ENCODE data around the gene ASB16. TPM values are rescaled to one million over a fixed set of nuclear protein-coding genes. Genes with fewer than 3 reads are reported as not detected.

Gene ASB16
- polyA plus RNA-seq, 5 donors, result 2.7 to 3.6 (median 2.7) TPM

- DNase-seq, result no peak
Observed at GRCh38 chr17:44207319-44207718, 36.8 kb downstream of the ASB16 start.

- DNase-seq, result no peak
Observed at GRCh38 chr17:44207743-44208142, 37.2 kb downstream of the ASB16 start.

- no peak for DNase-seq
Observed at GRCh38 chr17:44209786-44210341, 39.4 kb downstream of the ASB16 start.

GRCh38 chr17:44210342-44211192 is 40.1 kb downstream of the ASB16 start:
- peak; percentile 79 for DNase-seq

- no peak for DNase-seq
Observed at GRCh38 chr17:44211281-44212265, 41.1 kb downstream of the ASB16 start.

- no peak for DNase-seq
Observed at GRCh38 chr17:44212507-44213402, 42.3 kb downstream of the ASB16 start.

GRCh38 chr17:44213403-44214229 is 43.1 kb downstream of the ASB16 start:
- no peak for DNase-seq

- DNase-seq, result no peak
Observed at GRCh38 chr17:44214230-44214494, 43.7 kb downstream of the ASB16 start.

- DNase-seq, result no peak
Observed at GRCh38 chr17:44214896-44215295, 44.4 kb downstream of the ASB16 start.

GRCh38 chr17:44216173-44216572 is 45.7 kb downstream of the ASB16 start:
- no peak for DNase-seq

- no peak for DNase-seq
Observed at GRCh38 chr17:44216694-44217093, 46.2 kb downstream of the ASB16 start.

- no peak for DNase-seq
Observed at GRCh38 chr17:44217738-44218343, 47.3 kb downstream of the ASB16 start.

- DNase-seq, result peak; percentile 93 to 94
Observed at GRCh38 chr17:44218344-44219107, 48.0 kb downstream of the ASB16 start.

- peak; percentile 62 to 67 for DNase-seq
Observed at GRCh38 chr17:44219108-44219615, 48.7 kb downstream of the ASB16 start.

- DNase-seq, result peak; percentile 71 to 75
Observed at GRCh38 chr17:44219616-44220212, 49.2 kb downstream of the ASB16 start, which contains the start of gene UBTF. Gene UBTF (minus strand): TSS chr17:44219675. CDS start chr17:44218229, 1,446 bp downstream.

- DNase-seq, result peak; percentile 37 to 61
Observed at GRCh38 chr17:44220213-44221083, 49.9 kb downstream of the ASB16 start.

Data from right lung (tissue), 5 donors.